Ascending aorta (tissue), 2 donors: ENCODE data around the gene ABL1. TPM values are rescaled to one million over a fixed set of nuclear protein-coding genes. Genes with fewer than 3 reads are reported as not detected.

Experiments
- DNase-seq, 2 donors: peaks; one replicate each; pipeline ENCODE4 v3.0.0-alpha.2; 2019; ENCODE audit warnings: low spot score in 2 of 2
- H3K27ac ChIP-seq, 2 donors: fragments of 200-600 bp; sonication (generic); one replicate each; pipeline ENCODE4 v1.5.1; 2016 to 2017; ENCODE audit warnings: mild to moderate bottlenecking in 1 of 2
- H3K27me3 ChIP-seq: fragments of 200-600 bp; sonication (generic); one replicate; pipeline ENCODE4 v1.5.1; 2017
- H3K36me3 ChIP-seq, 2 donors: fragments of 200-600 bp; sonication (generic); one replicate each; pipeline ENCODE4 v1.5.1; 2016
- H3K4me1 ChIP-seq, 2 donors: fragments of 200-600 bp; sonication (generic); one replicate each; pipeline ENCODE4 v1.5.1; 2016 to 2017; ENCODE audit warnings: mild to moderate bottlenecking in 1 of 2
- H3K4me3 ChIP-seq, 2 donors: fragments of 200-600 bp; sonication (generic); one replicate each; pipeline ENCODE4 v1.5.1; 2016 to 2017; ENCODE audit warnings: mild to moderate bottlenecking in 1 of 2
- H3K9me3 ChIP-seq, 2 donors: fragments of 200-600 bp; sonication (generic); one replicate each; pipeline ENCODE4 v1.5.1; 2016
- CTCF ChIP-seq, 3 experiments: fragments of 200-600 bp in 2 of 3; fragments of 450-650 bp in 1 of 3; sonication (generic) in 2 of 3; IDR thresholded peaks; one replicate each; pipeline ENCODE4 v1.5.1; 2016 to 2019; ENCODE audit warnings: antibody characterized with exemption in 3 of 3, mild to moderate bottlenecking in 1 of 3, moderate library complexity in 1 of 3
- intact Hi-C: fragments of 100-400 bp; cut with DNase I; formaldehyde crosslinking; loops from one replicate; pipeline ENCODE4 v1.15.1; 2023
- total RNA-seq: library from RNA; depleted of rRNA; stranded (reverse); fragments of >200 nt; gene quantifications from one replicate; pipeline ENCODE4 v1.1.0, GENCODE V29; 2016

ABL1 gene
- total RNA-seq, 1 donor from 2014 or later, result 99.1 TPM

- intact Hi-C loops, result no loop called here
- Histone ChIP-seq H3K4me1 (no peaks in the 10 kb centered on the region), H3K27me3 (no peaks in the 10 kb centered on the region), H3K36me3 (no peaks in the 10 kb centered on the region), H3K4me3 (no peak overlapping the region), H3K9me3 (no peaks in the 10 kb centered on the region), H3K27ac (no peak overlapping the region)
- DNase-seq, result no peak
- no peak for TF ChIP-seq CTCF (IDR thresholded peaks at IDR 0.05)
These were observed 68.4 kb downstream of the ABL1 start for GRCh38 chr9:130903194-130904069.

GRCh38 chr9:130904070-130905044 lies 69.3 kb downstream of the ABL1 start:
- no peak for TF ChIP-seq CTCF (IDR thresholded peaks at IDR 0.05)
- Histone ChIP-seq H3K27ac (no peak overlapping the region), H3K27me3 (no peaks in the 10 kb centered on the region)

GRCh38 chr9:130905125-130905901 lies 70.3 kb downstream of the ABL1 start:
- intact Hi-C loops, result no loop called here
- no peaks in the 10 kb centered on the region for H3K27me3 ChIP-seq
- no peaks in the 10 kb centered on the region for H3K9me3 ChIP-seq
- no peaks in the 10 kb centered on the region for H3K4me1 ChIP-seq
- H3K27ac ChIP-seq, result no peak overlapping the region
- TF ChIP-seq CTCF (IDR thresholded peaks at IDR 0.05), result no peak
- no peak overlapping the region for H3K4me3 ChIP-seq
- no peak for DNase-seq
- H3K36me3 ChIP-seq, result no peaks in the 10 kb centered on the region

More at GRCh38 chr9:130904070-130905044, 69.3 kb downstream of the ABL1 start:
- Histone ChIP-seq H3K4me3 (no peak overlapping the region), H3K36me3 (no peaks in the 10 kb centered on the region), H3K4me1 (no peaks in the 10 kb centered on the region), H3K9me3 (no peaks in the 10 kb centered on the region)
- no peak for DNase-seq
- intact Hi-C loops, result no loop called here

- H3K27me3 ChIP-seq, result no peaks in the 10 kb centered on the region
- no peak overlapping the region for H3K4me3 ChIP-seq
- no peaks in the 10 kb centered on the region for H3K4me1 ChIP-seq
- intact Hi-C loops, result no loop called here
- no peaks in the 10 kb centered on the region for H3K36me3 ChIP-seq
- no peak for DNase-seq
- TF ChIP-seq CTCF (IDR thresholded peaks at IDR 0.05), result no peak
- H3K27ac ChIP-seq, result no peak overlapping the region
- H3K9me3 ChIP-seq, result no peaks in the 10 kb centered on the region
These were observed 71.1 kb downstream of the ABL1 start for GRCh38 chr9:130905902-130906734.
